A549 (cell line): Measurements from ENCODE around the gene FAF1. TPM values are rescaled to one million over a fixed set of nuclear protein-coding genes. Genes with fewer than 3 reads are reported as not detected.

Experiments
- ATAC-seq, 2 experiments: fragments of 200-7000 bp in 1 of 2; fragments of >200 bp in 1 of 2; cut with Nextera tagmentation in 1 of 2; cut with Tn5 transposase in 1 of 2; 3 replicates each; pipeline versions ENCODE4 v1.8.0 to v1.9.1; 2018 to 2020; ENCODE audit warnings: mild to moderate bottlenecking in 1 of 2, moderate library complexity in 1 of 2
- CTCF ChIA-PET: fragments of 300-600 bp; sonication (Branson Sonifier 250); formaldehyde crosslinking; extraction: SDS; loops from one replicate; lab custom pipeline; 2021; ENCODE audit warnings: antibody characterized with exemption, inconsistent platforms; lab: Yijun Ruan, JAX
- POLR2A ChIA-PET: fragments of 350-600 bp; formaldehyde crosslinking; extraction: SDS; loops from one replicate; lab custom pipeline; 2021; ENCODE audit warnings: antibody characterized with exemption, inconsistent platforms; lab: Yijun Ruan, JAX
- DNase-seq, 2 experiments: peaks; one replicate each; pipeline versions ENCODE4 v3.0.0 to v3.0.0-alpha.2; 2011 to 2016; ENCODE audit warnings: low read depth in 1 of 2, low spot score in 1 of 2
- FAIRE-seq: peaks from 2 replicates; lab custom pipeline; 2011; peaks lifted over from hg19 to GRCh38; lab: Jason Lieb, UNC
- H3K27ac ChIP-seq, 2 experiments: fragments of >200 bp; sonication (Bioruptor Twin); formaldehyde crosslinking; 3 replicates each; pipeline ENCODE4 v1.5.1; 2016 to 2017
- H3K4me1 ChIP-seq: fragments of >200 bp; sonication (Bioruptor Twin); formaldehyde crosslinking; 3 replicates; pipeline ENCODE4 v1.6.1; 2016
- H3K4me2 ChIP-seq: fragments of >200 bp; sonication (Bioruptor Twin); formaldehyde crosslinking; 3 replicates; pipeline ENCODE4 v1.6.1; 2016
- H3K4me3 ChIP-seq: fragments of >200 bp; sonication (Bioruptor Twin); formaldehyde crosslinking; 3 replicates; pipeline ENCODE4 v1.5.1; 2016
- H3K9me3 ChIP-seq: fragments of >200 bp; sonication (Bioruptor Twin); formaldehyde crosslinking; 3 replicates; pipeline ENCODE4 v1.6.1; 2016
- BHLHE40 ChIP-seq: IDR thresholded peaks from 2 replicates; pipeline ENCODE4 v1.6.1; 2012; ENCODE audit warnings: low read depth, low read length, inconsistent platforms
- CBX2 ChIP-seq: fragments of 200-600 bp; sonication (generic); IDR thresholded peaks from 2 replicates; pipeline ENCODE4 v1.6.1; 2016; ENCODE audit warnings: low read depth, mild to moderate bottlenecking, borderline replicate concordance
- CHD4 ChIP-seq: fragments of 200-600 bp; sonication (generic); IDR thresholded peaks from 2 replicates; pipeline ENCODE4 v1.6.1; 2016; ENCODE audit warnings: antibody characterized with exemption, mild to moderate bottlenecking, borderline replicate concordance
- EP300 ChIP-seq, 2 experiments: fragments of >200 bp; sonication (Bioruptor Twin); formaldehyde crosslinking; IDR thresholded peaks; 2 replicates in 1 of 2; 3 replicates in 1 of 2; pipeline ENCODE4 v1.6.1; 2016 to 2017
- FOSB ChIP-seq: fragments of 250-450 bp; sonication (Bioruptor Pico); IDR thresholded peaks from 2 replicates; pipeline ENCODE4 v1.5.0; 2020; ENCODE audit warnings: mild to moderate bottlenecking, moderate library complexity
- FOSL2 ChIP-seq, 2 experiments: fragments of 450-650 bp in 1 of 2; fragments of >200 bp in 1 of 2; sonication (Bioruptor Twin) in 1 of 2; formaldehyde crosslinking; IDR thresholded peaks; 2 replicates each; pipeline versions ENCODE4 v1.5.0 to v1.6.1; 2016 to 2020; ENCODE audit warnings: mild to moderate bottlenecking in 1 of 2, moderate library complexity in 1 of 2
- FOXS1 ChIP-seq: fragments of 250-450 bp; sonication (Bioruptor Pico); IDR thresholded peaks from 2 replicates; pipeline ENCODE4 v1.5.0; 2020; ENCODE audit warnings: mild to moderate bottlenecking, moderate library complexity
- GATA3 ChIP-seq: IDR thresholded peaks from 2 replicates; pipeline ENCODE4 v1.6.1; 2012; ENCODE audit warnings: borderline replicate concordance
- HDAC2 ChIP-seq: fragments of 200-600 bp; sonication (generic); IDR thresholded peaks from 2 replicates; pipeline ENCODE4 v1.6.1; 2016
- HEYL ChIP-seq: fragments of 250-450 bp; sonication (Bioruptor Pico); IDR thresholded peaks from 2 replicates; pipeline ENCODE4 v1.8.0; 2021; ENCODE audit warnings: mild to moderate bottlenecking, moderate library complexity
- HOXB13 ChIP-seq: fragments of 250-450 bp; sonication (Bioruptor Pico); IDR thresholded peaks from 2 replicates; pipeline ENCODE4 v1.5.0; 2020; ENCODE audit warnings: low read depth, mild to moderate bottlenecking, moderate library complexity
- JUN ChIP-seq, 2 experiments: fragments of >200 bp; sonication (Bioruptor Twin); formaldehyde crosslinking; IDR thresholded peaks; 2 replicates in 1 of 2; 3 replicates in 1 of 2; pipeline ENCODE4 v1.6.1; 2016 to 2017
- JUNB ChIP-seq: fragments of >200 bp; sonication (Bioruptor Twin); formaldehyde crosslinking; IDR thresholded peaks from 2 replicates; pipeline ENCODE4 v1.6.1; 2016
- MAFK ChIP-seq: fragments of 450-650 bp; IDR thresholded peaks from 2 replicates; pipeline ENCODE4 v1.6.1; 2014; ENCODE audit not compliant: partially characterized antibody
- MAZ ChIP-seq: fragments of 150-350 bp; IDR thresholded peaks from 2 replicates; pipeline ENCODE4 v1.6.1; 2014; ENCODE audit warnings: antibody characterized with exemption, low read depth, low read length, borderline replicate concordance
- MYC ChIP-seq: IDR thresholded peaks from 2 replicates; pipeline ENCODE4 v1.6.1; 2012; ENCODE audit warnings: mild to moderate bottlenecking, inconsistent platforms, low read length, improper control_type of control experiment, borderline replicate concordance
- NPAS2 ChIP-seq: fragments of 250-450 bp; sonication (Bioruptor Pico); IDR thresholded peaks from 2 replicates; pipeline ENCODE4 v1.8.0; 2022; ENCODE audit warnings: mild to moderate bottlenecking, moderate library complexity, borderline replicate concordance
- PHF8 ChIP-seq: fragments of 200-600 bp; sonication (generic); IDR thresholded peaks from 2 replicates; pipeline ENCODE4 v1.6.1; 2016; ENCODE audit warnings: low read depth, mild to moderate bottlenecking, antibody characterized with exemption, moderate library complexity, borderline replicate concordance
- POLR2A ChIP-seq: IDR thresholded peaks from 2 replicates; pipeline ENCODE4 v1.6.1; 2012; ENCODE audit warnings: mild to moderate bottlenecking, low read length
- RARB ChIP-seq: fragments of 250-450 bp; sonication (Bioruptor Pico); IDR thresholded peaks from 2 replicates; pipeline ENCODE4 v1.8.0; 2021; ENCODE audit warnings: mild to moderate bottlenecking, moderate library complexity
- RFX5 ChIP-seq: fragments of 450-650 bp; IDR thresholded peaks from 2 replicates; pipeline ENCODE4 v1.7.1; 2014; ENCODE audit warnings: antibody characterized with exemption, mild to moderate bottlenecking, moderate library complexity
- SMC3 ChIP-seq: fragments of >200 bp; sonication (Bioruptor Twin); formaldehyde crosslinking; IDR thresholded peaks from 3 replicates; pipeline ENCODE4 v1.6.1; 2018; ENCODE audit warnings: inconsistent platforms
- TFCP2L1 ChIP-seq: fragments of 250-450 bp; sonication (Bioruptor Pico); IDR thresholded peaks from 2 replicates; pipeline ENCODE4 v1.5.0; 2021; ENCODE audit warnings: mild to moderate bottlenecking
- ZFP36 ChIP-seq: fragments of 450-650 bp; IDR thresholded peaks from 2 replicates; pipeline ENCODE4 v1.6.1; 2014; ENCODE audit warnings: borderline replicate concordance; ENCODE audit not compliant: partially characterized antibody
- ZNF302 ChIP-seq: fragments of 250-450 bp; sonication (Bioruptor Pico); IDR thresholded peaks from 2 replicates; pipeline ENCODE4 v1.9.0; 2021; ENCODE audit warnings: inconsistent platforms, mild to moderate bottlenecking, moderate library complexity
- ZSCAN20 ChIP-seq: fragments of 250-450 bp; sonication (Bioruptor Pico); IDR thresholded peaks from 2 replicates; pipeline ENCODE4 v1.8.0; 2022; ENCODE audit warnings: mild to moderate bottlenecking, moderate library complexity
- WGBS: methylation state at CpG from one replicate; pipeline ENCODE4 v1.1.6; 2017; ENCODE audit errors: missing lambda C conversion rate; 5-methylcytosine and 5-hydroxymethylcytosine counted together
- polyA plus RNA-seq, 4 experiments: library from polyadenylated mRNA; depleted of rRNA in 3 of 4; stranded (reverse); fragments of >200 nt; fragmentation: RNase III in 1 of 4; extraction: RNeasy Plus Mini Kit Qiagen cat#74134 plus additional on column Dnase treatment in 1 of 4; gene quantifications; 2 replicates in 3 of 4; 3 replicates in 1 of 4; pipeline ENCODE4 v1.2.3, GENCODE V29; 2011 to 2017
- TF ChIP-seq, protein P1 (sequence below): IDR thresholded peaks from 2 replicates; pipeline ENCODE4 v1.6.1; 2012
- TF ChIP-seq, protein P2 (sequence below): IDR thresholded peaks from 2 replicates; pipeline ENCODE4 v1.6.1; 2012

FAF1 gene
- polyA plus RNA-seq, 2 of the 4 experiments (the other 2 are of a cell fraction): 31.7 to 46.2 TPM

DNA sequence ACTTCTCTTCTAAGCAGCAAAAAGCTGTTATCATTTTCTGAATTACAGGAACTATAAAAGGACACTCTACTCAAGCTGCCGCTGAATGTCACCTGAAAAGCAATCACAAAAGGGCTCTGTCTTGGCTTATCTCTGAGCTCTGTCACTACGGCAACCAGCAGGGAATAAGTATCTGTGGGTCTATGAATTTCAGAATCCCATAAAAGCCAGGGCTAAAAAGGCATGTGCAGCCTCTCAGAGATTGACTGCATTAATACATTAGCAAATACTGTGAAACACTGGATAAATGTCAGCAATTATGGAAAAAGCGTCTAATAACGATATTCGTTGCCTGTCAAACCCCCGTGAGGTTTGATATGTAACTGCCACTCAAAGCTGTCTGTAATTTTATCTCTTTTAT is 326.6 kb downstream of the FAF1 start:
- ATAC-seq (no peak), DNase-seq (no peak), FAIRE-seq (no peak)
- no peak overlapping the region for H3K4me2 ChIP-seq
- H3K27ac ChIP-seq: no peak overlapping the region
- no peaks in the 10 kb centered on the region for H3K4me1 ChIP-seq
- TF ChIP-seq PHF8 (no peak), SMC3 (no peak), HEYL (CRISPR knock-in tag) (no peak), JUN (IDR thresholded peaks at IDR 0.05) (no peak), EP300 (IDR thresholded peaks at IDR 0.05) (no peak), ZSCAN20 (CRISPR knock-in tag) (no peak), GATA3 (no peak), FOSL2 (IDR thresholded peaks at IDR 0.05) (no peak), FOSL2 (CRISPR knock-in tag; IDR thresholded peaks at IDR 0.05) (no peak), HOXB13 (CRISPR knock-in tag) (no peak), CBX2 (no peak), POLR2A (no peak), FOXS1 (CRISPR knock-in tag) (no peak), MYC (no peak), ZFP36 (no peak), CHD4 (no peak), RARB (no peak), JUNB (no peak), ZNF302 (CRISPR knock-in tag) (no peak)
- TF ChIP-seq, protein P1, sequence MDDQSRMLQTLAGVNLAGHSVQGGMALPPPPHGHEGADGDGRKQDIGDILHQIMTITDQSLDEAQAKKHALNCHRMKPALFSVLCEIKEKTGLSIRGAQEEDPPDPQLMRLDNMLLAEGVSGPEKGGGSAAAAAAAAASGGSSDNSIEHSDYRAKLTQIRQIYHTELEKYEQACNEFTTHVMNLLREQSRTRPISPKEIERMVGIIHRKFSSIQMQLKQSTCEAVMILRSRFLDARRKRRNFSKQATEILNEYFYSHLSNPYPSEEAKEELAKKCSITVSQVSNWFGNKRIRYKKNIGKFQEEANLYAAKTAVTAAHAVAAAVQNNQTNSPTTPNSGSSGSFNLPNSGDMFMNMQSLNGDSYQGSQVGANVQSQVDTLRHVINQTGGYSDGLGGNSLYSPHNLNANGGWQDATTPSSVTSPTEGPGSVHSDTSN: no peak
- TF ChIP-seq, protein P2, sequence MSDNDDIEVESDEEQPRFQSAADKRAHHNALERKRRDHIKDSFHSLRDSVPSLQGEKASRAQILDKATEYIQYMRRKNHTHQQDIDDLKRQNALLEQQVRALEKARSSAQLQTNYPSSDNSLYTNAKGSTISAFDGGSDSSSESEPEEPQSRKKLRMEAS: no peak
- WGBS: 94% methylated on average over 6 of the region's 6 CpGs
- CTCF ChIA-PET: no interaction called here
- H3K9me3 ChIP-seq: no peaks in the 10 kb centered on the region
- POLR2A ChIA-PET: no interaction called here
- H3K4me3 ChIP-seq: no peak overlapping the region

DNA sequence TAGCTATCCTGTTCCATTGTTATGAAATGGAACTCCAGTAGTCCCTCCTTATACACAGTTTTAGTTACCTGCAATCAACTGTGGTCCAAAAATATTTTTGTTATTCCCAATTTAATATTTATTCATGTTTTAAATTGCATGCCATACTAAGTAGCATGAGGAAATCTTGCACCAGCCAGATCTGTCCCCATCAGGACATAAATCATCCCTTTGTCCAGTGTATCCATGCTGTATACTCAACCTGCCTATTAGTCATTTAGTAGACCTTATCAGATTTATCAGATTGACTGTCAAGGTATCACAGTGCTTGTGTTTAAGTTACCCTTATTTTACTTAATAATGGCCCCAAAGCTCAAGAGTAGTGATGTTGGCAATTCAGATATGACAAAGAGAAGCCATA is 328.9 kb downstream of the FAF1 start:
- no peak for TF ChIP-seq EP300 (IDR thresholded peaks at IDR 0.05)
- no peak for TF ChIP-seq NPAS2 (CRISPR knock-in tag)
- TF ChIP-seq TFCP2L1 (CRISPR knock-in tag): no peak
- no peak for TF ChIP-seq RFX5
- TF ChIP-seq MAZ: no peak
- no peak for TF ChIP-seq FOSB (CRISPR knock-in tag)
- no peak for TF ChIP-seq HDAC2
- TF ChIP-seq BHLHE40: no peak
- TF ChIP-seq HEYL (CRISPR knock-in tag): no peak
- TF ChIP-seq MAFK: no peak
- ATAC-seq (no peak), FAIRE-seq (no peak), DNase-seq (no peak)
- ChIA-PET CTCF (no interaction called here), POLR2A (no interaction called here)
- no peaks in the 10 kb centered on the region for H3K4me1 ChIP-seq
- no peaks in the 10 kb centered on the region for H3K9me3 ChIP-seq
- H3K4me2 ChIP-seq: no peak overlapping the region
- H3K27ac ChIP-seq: no peak overlapping the region
- no peak overlapping the region for H3K4me3 ChIP-seq

DNA sequence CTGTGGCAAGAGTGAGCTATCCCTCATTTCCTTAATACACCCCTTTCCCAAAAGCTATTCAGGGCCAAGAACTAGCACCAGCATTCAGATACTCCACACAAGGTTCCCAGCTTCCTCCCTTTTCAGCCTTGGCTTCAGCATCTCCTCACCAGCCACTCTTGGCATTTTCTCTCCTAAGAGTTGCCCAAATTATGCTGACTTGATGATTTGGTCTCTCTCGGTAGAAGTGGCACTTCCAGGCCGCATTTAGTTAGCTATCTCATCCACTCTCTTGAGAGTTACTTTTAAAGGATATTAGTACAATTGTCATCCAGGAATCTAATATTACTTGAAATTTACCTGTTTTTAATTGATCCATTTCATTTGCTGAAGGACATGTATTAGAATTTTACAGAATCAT is 337.8 kb downstream of the FAF1 start:
- ChIA-PET POLR2A (no interaction called here), CTCF (interaction anchor here (0.6 to 2.0 kb wide), 2 partner anchors 253 to 1811 kb away, joined by 4 to 6 read pairs; no protein-coding TSS in a partner anchor)
- 93% methylated on average over 2 of the region's 2 CpGs for WGBS
- Histone ChIP-seq H3K4me3 (no peak overlapping the region), H3K27ac (no peak overlapping the region), H3K4me2 (no peak overlapping the region), H3K4me1 (no peaks in the 10 kb centered on the region), H3K9me3 (no peaks in the 10 kb centered on the region)
- FAIRE-seq: no peak
- no peak for DNase-seq
- TF ChIP-seq BHLHE40: no peak
- TF ChIP-seq MAFK: peak; percentile 62
- no peak for TF ChIP-seq CHD4
- ATAC-seq: no peak
